ENCODE measurements around the gene RGL3. TPM values are rescaled to one million over a fixed set of nuclear protein-coding genes. Genes with fewer than 3 reads are reported as not detected.

The RGL3 gene
- total and polyA plus RNA-seq, 9 of the 15 experiments (the other 6 are each of a cell fraction or from before 2014, with no cell fraction given) = 0.12 to 0.61 (median 0.32) TPM; not detected in 4

- TF ChIP-seq, protein P1, sequence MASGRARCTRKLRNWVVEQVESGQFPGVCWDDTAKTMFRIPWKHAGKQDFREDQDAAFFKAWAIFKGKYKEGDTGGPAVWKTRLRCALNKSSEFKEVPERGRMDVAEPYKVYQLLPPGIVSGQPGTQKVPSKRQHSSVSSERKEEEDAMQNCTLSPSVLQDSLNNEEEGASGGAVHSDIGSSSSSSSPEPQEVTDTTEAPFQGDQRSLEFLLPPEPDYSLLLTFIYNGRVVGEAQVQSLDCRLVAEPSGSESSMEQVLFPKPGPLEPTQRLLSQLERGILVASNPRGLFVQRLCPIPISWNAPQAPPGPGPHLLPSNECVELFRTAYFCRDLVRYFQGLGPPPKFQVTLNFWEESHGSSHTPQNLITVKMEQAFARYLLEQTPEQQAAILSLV (tag; IDR thresholded peaks at IDR 0.05) = no peak
- no peak for TF ChIP-seq ZNF140 (CRISPR knock-in tag; IDR thresholded peaks at IDR 0.05)
- TF ChIP-seq ETS1 (conservative IDR thresholded peaks at IDR 0.05; ENCODE audit: control insufficient read depth, low read depth, low read length) = no peak
- TF ChIP-seq HCFC1 (IDR thresholded peaks at IDR 0.05; ENCODE audit: low read depth, low read length) = no peak
- TF ChIP-seq NCOA4 (IDR thresholded peaks at IDR 0.05; ENCODE audit: partially characterized antibody) = peak; percentile 96
- no peak for TF ChIP-seq IRF1 (CRISPR knock-in tag; IDR thresholded peaks at IDR 0.05; ENCODE audit: borderline replicate concordance)
- no peak for TF ChIP-seq CHD2 (IDR thresholded peaks at IDR 0.05; ENCODE audit: low read depth, low read length)
- 0 out of 2 replicates have a peak, but pooled peaks have one; percentile 17 for TF ChIP-seq FOXJ2 (tag; IDR thresholded peaks at IDR 0.05)
- no peak for TF ChIP-seq ARID2 (IDR thresholded peaks at IDR 0.05)
- TF ChIP-seq ZNF232 (CRISPR knock-in tag; IDR thresholded peaks at IDR 0.05) = no peak
- TF ChIP-seq CC2D1A (IDR thresholded peaks at IDR 0.05) = peak; percentile 43; the same call in 1 of the 2 replicates
- TF ChIP-seq, protein P2, sequence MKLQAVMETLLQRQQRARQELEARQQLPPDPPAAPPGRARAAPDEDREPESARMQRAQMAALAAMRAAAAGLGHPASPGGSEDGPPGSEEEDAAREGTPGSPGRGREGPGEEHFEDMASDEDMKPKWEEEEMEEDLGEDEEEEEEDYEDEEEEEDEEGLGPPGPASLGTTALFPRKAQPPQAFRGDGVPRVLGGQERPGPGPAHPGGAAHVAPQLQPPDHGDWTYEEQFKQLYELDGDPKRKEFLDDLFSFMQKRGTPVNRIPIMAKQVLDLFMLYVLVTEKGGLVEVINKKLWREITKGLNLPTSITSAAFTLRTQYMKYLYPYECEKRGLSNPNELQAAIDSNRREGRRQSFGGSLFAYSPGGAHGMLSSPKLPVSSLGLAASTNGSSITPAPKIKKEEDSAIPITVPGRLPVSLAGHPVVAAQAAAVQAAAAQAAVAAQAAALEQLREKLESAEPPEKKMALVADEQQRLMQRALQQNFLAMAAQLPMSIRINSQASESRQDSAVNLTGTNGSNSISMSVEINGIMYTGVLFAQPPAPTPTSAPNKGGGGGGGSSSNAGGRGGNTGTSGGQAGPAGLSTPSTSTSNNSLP (IDR thresholded peaks at IDR 0.05; ENCODE audit: borderline replicate concordance, low read depth, low read length) = no peak
- TF ChIP-seq BACH1 (tag; IDR thresholded peaks at IDR 0.05) = no peak
- peak; percentile 59 for TF ChIP-seq PHF20 (IDR thresholded peaks at IDR 0.05; ENCODE audit: partially characterized antibody)
- TF ChIP-seq LARP7 (IDR thresholded peaks at IDR 0.05) = peak; percentile 87
- TF ChIP-seq ZNF121 (CRISPR knock-in tag; conservative IDR thresholded peaks at IDR 0.05) = no peak
- TF ChIP-seq TEAD4 (IDR thresholded peaks at IDR 0.05; ENCODE audit: low read length) = 0 out of 2 replicates have a peak, but pooled peaks have one; percentile 17
- no peak for TF ChIP-seq TEAD4 (CRISPR knock-in tag; IDR thresholded peaks at IDR 0.05; ENCODE audit: borderline replicate concordance)
- no peak for TF ChIP-seq CCAR2 (IDR thresholded peaks at IDR 0.05; ENCODE audit: low read depth, low read length)
- peak; percentile 97 to 99 for TF ChIP-seq KDM1A (IDR thresholded peaks at IDR 0.05)
- peak; percentile 60; the same call in 1 of the 2 replicates for TF ChIP-seq DPF2 (IDR thresholded peaks at IDR 0.05)
- peak; percentile 50; the same call in 1 of the 2 replicates for TF ChIP-seq ZSCAN29 (IDR thresholded peaks at IDR 0.05)
- TF ChIP-seq, protein P3, sequence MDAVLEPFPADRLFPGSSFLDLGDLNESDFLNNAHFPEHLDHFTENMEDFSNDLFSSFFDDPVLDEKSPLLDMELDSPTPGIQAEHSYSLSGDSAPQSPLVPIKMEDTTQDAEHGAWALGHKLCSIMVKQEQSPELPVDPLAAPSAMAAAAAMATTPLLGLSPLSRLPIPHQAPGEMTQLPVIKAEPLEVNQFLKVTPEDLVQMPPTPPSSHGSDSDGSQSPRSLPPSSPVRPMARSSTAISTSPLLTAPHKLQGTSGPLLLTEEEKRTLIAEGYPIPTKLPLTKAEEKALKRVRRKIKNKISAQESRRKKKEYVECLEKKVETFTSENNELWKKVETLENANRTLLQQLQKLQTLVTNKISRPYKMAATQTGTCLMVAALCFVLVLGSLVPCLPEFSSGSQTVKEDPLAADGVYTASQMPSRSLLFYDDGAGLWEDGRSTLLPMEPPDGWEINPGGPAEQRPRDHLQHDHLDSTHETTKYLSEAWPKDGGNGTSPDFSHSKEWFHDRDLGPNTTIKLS (IDR thresholded peaks at IDR 0.05; ENCODE audit: borderline replicate concordance, low read depth) = no peak
- 0 out of 2 replicates have a peak, but pooled peaks have one; percentile 23 for TF ChIP-seq MIER1 (IDR thresholded peaks at IDR 0.05; ENCODE audit: low read depth)
These were observed 45.2 kb downstream of the RGL3 start (continued) for GRCh38 chr19:11373885-11374432.
